ENCODE results near the gene APBA2.
"Not testable (repeated sequence)": the region's sequence is repeated elsewhere in the genome, so short reads cannot be mapped to it uniquely, and the experiment has no call there.

DNA sequence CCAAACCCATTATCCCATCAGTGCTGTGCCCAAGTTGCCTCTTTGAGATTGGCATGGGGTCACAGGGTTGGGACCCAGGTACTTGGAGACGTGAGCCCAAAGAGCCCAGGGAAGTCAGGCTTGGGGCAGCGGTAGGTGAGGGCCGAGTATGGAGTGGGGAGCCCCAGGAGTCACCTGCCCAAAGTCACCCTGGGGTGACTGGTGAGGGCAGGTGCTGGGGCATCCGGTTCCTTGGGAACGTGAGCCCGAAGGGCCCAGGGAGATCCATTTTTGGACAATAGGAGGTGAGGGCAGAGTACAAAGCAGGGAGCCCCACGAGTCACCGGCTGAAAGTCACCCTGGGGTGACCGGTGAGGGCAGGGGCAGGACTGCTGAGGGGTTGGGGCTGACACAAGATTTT, 37.8 kb upstream of the APBA2 start:
- TF ChIP-seq, protein P1, sequence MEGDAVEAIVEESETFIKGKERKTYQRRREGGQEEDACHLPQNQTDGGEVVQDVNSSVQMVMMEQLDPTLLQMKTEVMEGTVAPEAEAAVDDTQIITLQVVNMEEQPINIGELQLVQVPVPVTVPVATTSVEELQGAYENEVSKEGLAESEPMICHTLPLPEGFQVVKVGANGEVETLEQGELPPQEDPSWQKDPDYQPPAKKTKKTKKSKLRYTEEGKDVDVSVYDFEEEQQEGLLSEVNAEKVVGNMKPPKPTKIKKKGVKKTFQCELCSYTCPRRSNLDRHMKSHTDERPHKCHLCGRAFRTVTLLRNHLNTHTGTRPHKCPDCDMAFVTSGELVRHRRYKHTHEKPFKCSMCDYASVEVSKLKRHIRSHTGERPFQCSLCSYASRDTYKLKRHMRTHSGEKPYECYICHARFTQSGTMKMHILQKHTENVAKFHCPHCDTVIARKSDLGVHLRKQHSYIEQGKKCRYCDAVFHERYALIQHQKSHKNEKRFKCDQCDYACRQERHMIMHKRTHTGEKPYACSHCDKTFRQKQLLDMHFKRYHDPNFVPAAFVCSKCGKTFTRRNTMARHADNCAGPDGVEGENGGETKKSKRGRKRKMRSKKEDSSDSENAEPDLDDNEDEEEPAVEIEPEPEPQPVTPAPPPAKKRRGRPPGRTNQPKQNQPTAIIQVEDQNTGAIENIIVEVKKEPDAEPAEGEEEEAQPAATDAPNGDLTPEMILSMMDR (optimal IDR thresholded peaks at IDR 0.05 in 1 of 3, IDR thresholded peaks at IDR 0.05 in 1 of 3, conservative IDR thresholded peaks at IDR 0.05 in 1 of 3; ENCODE audit: extremely low read depth in 1 of 3, insufficient read depth in 2 of 3, low read length in 3 of 3), result not testable (repeated sequence)
- not testable (repeated sequence) for TF ChIP-seq EZH2 (IDR thresholded peaks at IDR 0.05; ENCODE audit: low read length)
